HG03558 (cell line): ENCODE results near the gene LLGL2.
"Not testable (repeated sequence)": the region's sequence is repeated elsewhere in the genome, so short reads cannot be mapped to it uniquely, and the experiment has no call there.

Experiments used
- ATAC-seq: cut with Tn5 transposase; IDR thresholded peaks from one replicate; pipeline ENCODE4 v1.9.1; 2021; ENCODE audit warnings: moderate number of reproducible peaks; ENCODE audit not compliant: unreplicated experiment; ENCODE audit errors: extremely low read depth

Gene LLGL2

GRCh38 chr17:75506888-75507287 is 18.6 kb upstream of the LLGL2 start:
- ATAC-seq, result no peak

- ATAC-seq, result no peak
Observed at GRCh38 chr17:75507733-75508719, 17.5 kb upstream of the LLGL2 start.

- ATAC-seq, result no peak
Observed at GRCh38 chr17:75508931-75509361, 16.6 kb upstream of the LLGL2 start.

GRCh38 chr17:75509528-75510258 is 15.8 kb upstream of the LLGL2 start:
- ATAC-seq, result no peak

- ATAC-seq, result no peak
Observed at GRCh38 chr17:75511270-75511609, 14.3 kb upstream of the LLGL2 start.

GRCh38 chr17:75511610-75512575 is 13.6 kb upstream of the LLGL2 start:
- no peak for ATAC-seq

- no peak for ATAC-seq
Observed at GRCh38 chr17:75512926-75513640, 12.4 kb upstream of the LLGL2 start.

GRCh38 chr17:75513641-75514000 is 11.9 kb upstream of the LLGL2 start:
- no peak for ATAC-seq

GRCh38 chr17:75514299-75514918 is 11.1 kb upstream of the LLGL2 start:
- ATAC-seq, result no peak

GRCh38 chr17:75514919-75515495 is 10.5 kb upstream of the LLGL2 start:
- ATAC-seq, result no peak

- ATAC-seq, result no peak
Observed at GRCh38 chr17:75515496-75516254, 9.8 kb upstream of the LLGL2 start, which contains the start of gene CASKIN2. CASKIN2 (minus strand) TSS chr17:75515537; CDS start chr17:75513804, 1,733 bp downstream.

- no peak for ATAC-seq
Observed at GRCh38 chr17:75516255-75516618, 9.3 kb upstream of the LLGL2 start, which contains the start of gene TSEN54. TSEN54 (plus strand) TSS chr17:75516528; CDS start chr17:75516561, 33 bp downstream.

GRCh38 chr17:75516619-75517296 is 8.7 kb upstream of the LLGL2 start:
- no peak for ATAC-seq

- ATAC-seq, result no peak
Observed at GRCh38 chr17:75517297-75517865, 8.1 kb upstream of the LLGL2 start.

- ATAC-seq, result no peak
Observed at GRCh38 chr17:75518201-75518600, 7.3 kb upstream of the LLGL2 start.

GRCh38 chr17:75518983-75519537 is 6.4 kb upstream of the LLGL2 start:
- ATAC-seq, result no peak

GRCh38 chr17:75520413-75520812 is 5.1 kb upstream of the LLGL2 start:
- not testable (repeated sequence) for ATAC-seq
